ENCODE results near the gene SLC44A4. TPM values are rescaled to one million over a fixed set of nuclear protein-coding genes. Genes with fewer than 3 reads are reported as not detected.
A peak's percentile ranks its signal among the peaks of the same experiment; 100 is the strongest.

Gene SLC44A4
- total and polyA plus RNA-seq, 9 of the 15 experiments (the other 6 are each of a cell fraction or from before 2014, with no cell fraction given): 7.9 to 18.6 (median 11.2) TPM

GRCh38 chr6:31826793-31827285 lies 52.0 kb downstream of the SLC44A4 start (continued):
- TF ChIP-seq YY1 (IDR thresholded peaks at IDR 0.05; ENCODE audit: borderline replicate concordance in 1 of 3, control insufficient read depth in 1 of 3, extremely low read depth in 1 of 3, insufficient read depth in 3 of 3, insufficient read length in 1 of 3, insufficient replicate concordance in 2 of 3, low read depth in 1 of 3, low read length in 2 of 3): peak in 2 of 3 experiments; percentile 17 to 43
- peak; percentile 34; the same call in 1 of the 2 replicates for TF ChIP-seq POLR2AphosphoS5 (IDR thresholded peaks at IDR 0.05; ENCODE audit: control insufficient read depth, insufficient read depth, low read depth, low read length)
- TF ChIP-seq HOXB6 (CRISPR knock-in tag; IDR thresholded peaks at IDR 0.05; ENCODE audit: borderline replicate concordance): peak; percentile 64; the same call in 1 of the 2 replicates
- TF ChIP-seq ATF6 (CRISPR knock-in tag; IDR thresholded peaks at IDR 0.05): peak; percentile 41; the same call in 1 of the 2 replicates
- TF ChIP-seq ZNF449 (CRISPR knock-in tag; IDR thresholded peaks at IDR 0.05): peak; percentile 50
- TF ChIP-seq NEUROD1 (IDR thresholded peaks at IDR 0.05; ENCODE audit: borderline replicate concordance, low read depth, low read length, partially characterized antibody): peak; percentile 60
- TF ChIP-seq HBP1 (CRISPR knock-in tag; IDR thresholded peaks at IDR 0.05): peak; percentile 70; the same call in 1 of the 2 replicates
- peak; percentile 27; the same call in 1 of the 2 replicates for TF ChIP-seq JUND (IDR thresholded peaks at IDR 0.05; ENCODE audit: borderline replicate concordance, low read depth, low read length)
- no peak for TF ChIP-seq JUND (tag; IDR thresholded peaks at IDR 0.05; ENCODE audit: borderline replicate concordance, low read depth, low read length)
- peak; percentile 32; the same call in 1 of the 2 replicates for TF ChIP-seq RNF219 (CRISPR knock-in tag; IDR thresholded peaks at IDR 0.05)
- TF ChIP-seq ID3 (CRISPR knock-in tag; IDR thresholded peaks at IDR 0.05): no peak
- TF ChIP-seq ID3 (tag; IDR thresholded peaks at IDR 0.05): 0 out of 2 replicates have a peak, but pooled peaks have one; percentile 45
- no peak for TF ChIP-seq MCM5 (IDR thresholded peaks at IDR 0.05; ENCODE audit: low read depth)
- peak; percentile 85; the same call in 1 of the 2 replicates for TF ChIP-seq ZNF165 (CRISPR knock-in tag; IDR thresholded peaks at IDR 0.05; ENCODE audit: borderline replicate concordance)
- peak; percentile 59 for TF ChIP-seq ELF2 (CRISPR knock-in tag; IDR thresholded peaks at IDR 0.05)
- peak; percentile 90 for TF ChIP-seq CXXC5 (CRISPR knock-in tag; IDR thresholded peaks at IDR 0.05)
- 0 out of 2 replicates have a peak, but pooled peaks have one; percentile 2 for TF ChIP-seq ETV5 (CRISPR knock-in tag; IDR thresholded peaks at IDR 0.05; ENCODE audit: low read depth)
- peak; percentile 67 for TF ChIP-seq ZNF324 (CRISPR knock-in tag; IDR thresholded peaks at IDR 0.05)
